ENCODE data around the gene HMGXB4. TPM values are rescaled to one million over a fixed set of nuclear protein-coding genes. Genes with fewer than 3 reads are reported as not detected.

The HMGXB4 gene
- total and polyA plus RNA-seq, 9 donors = 14.8 to 23.9 (median 20.0) TPM

DNA sequence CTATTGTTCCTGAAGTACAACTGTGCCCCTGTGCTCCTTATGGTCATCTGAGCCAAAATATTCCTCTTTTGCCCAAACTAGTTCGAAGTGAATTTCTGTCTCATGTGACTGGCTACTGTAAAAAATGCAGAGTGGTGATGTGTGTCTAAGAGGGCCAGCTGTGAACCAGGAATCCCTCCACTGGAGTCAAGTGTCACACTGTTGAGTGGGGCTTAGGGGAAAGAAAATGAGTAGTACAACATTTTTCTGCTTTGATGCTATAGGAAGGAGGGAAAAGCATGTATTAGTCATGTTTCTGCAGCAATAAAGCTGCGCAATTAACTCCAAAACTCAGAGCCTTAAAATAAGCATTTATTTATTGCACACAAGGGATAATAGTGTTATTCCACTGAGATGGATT, 39.8 kb upstream of the HMGXB4 start:
- no peak overlapping the region for H3K27ac ChIP-seq

DNA sequence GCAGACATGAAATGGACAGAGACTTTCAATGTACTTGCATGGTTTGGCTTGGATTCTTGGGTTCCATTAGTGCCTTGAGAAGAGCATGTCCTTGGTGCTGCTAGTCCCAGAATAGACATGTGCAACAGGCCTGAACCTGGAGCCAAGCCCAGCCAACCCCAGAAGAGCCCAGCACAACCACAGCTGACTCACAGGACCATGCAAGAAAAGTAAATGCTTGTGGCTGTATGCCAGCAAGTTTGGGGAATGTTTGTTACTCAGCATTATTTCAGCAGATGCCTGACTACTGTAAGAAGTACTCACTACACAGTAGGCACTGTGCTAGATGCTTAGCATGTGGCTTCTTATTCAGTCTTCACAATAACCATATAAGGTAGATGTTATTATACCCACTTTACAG, 39.2 kb upstream of the HMGXB4 start:
- H3K36me3 ChIP-seq = no peaks in the 10 kb centered on the region
- DNase-seq = no peak
- TF ChIP-seq, protein P1, sequence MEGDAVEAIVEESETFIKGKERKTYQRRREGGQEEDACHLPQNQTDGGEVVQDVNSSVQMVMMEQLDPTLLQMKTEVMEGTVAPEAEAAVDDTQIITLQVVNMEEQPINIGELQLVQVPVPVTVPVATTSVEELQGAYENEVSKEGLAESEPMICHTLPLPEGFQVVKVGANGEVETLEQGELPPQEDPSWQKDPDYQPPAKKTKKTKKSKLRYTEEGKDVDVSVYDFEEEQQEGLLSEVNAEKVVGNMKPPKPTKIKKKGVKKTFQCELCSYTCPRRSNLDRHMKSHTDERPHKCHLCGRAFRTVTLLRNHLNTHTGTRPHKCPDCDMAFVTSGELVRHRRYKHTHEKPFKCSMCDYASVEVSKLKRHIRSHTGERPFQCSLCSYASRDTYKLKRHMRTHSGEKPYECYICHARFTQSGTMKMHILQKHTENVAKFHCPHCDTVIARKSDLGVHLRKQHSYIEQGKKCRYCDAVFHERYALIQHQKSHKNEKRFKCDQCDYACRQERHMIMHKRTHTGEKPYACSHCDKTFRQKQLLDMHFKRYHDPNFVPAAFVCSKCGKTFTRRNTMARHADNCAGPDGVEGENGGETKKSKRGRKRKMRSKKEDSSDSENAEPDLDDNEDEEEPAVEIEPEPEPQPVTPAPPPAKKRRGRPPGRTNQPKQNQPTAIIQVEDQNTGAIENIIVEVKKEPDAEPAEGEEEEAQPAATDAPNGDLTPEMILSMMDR (IDR thresholded peaks at IDR 0.05) = no peak
- no peak overlapping the region for H3K4me3 ChIP-seq
- H3K27ac ChIP-seq = no peak overlapping the region
- intact Hi-C loops (cut with DNase I) = no loop called here
- H3K27me3 ChIP-seq = no peaks in the 10 kb centered on the region
- H3K4me1 ChIP-seq (ENCODE audit: insufficient read depth) = no peaks in the 10 kb centered on the region
- no peaks in the 10 kb centered on the region for H3K9me3 ChIP-seq

More for the DNA sequence above, 39.8 kb upstream of the HMGXB4 start:
- no peak overlapping the region for H3K4me3 ChIP-seq
- H3K27me3 ChIP-seq = no peaks in the 10 kb centered on the region
- WGBS, 3 donors = 82 to 90% (median 90%) methylated on average over 2 of the region's 2 CpGs
- no peaks in the 10 kb centered on the region for H3K4me1 ChIP-seq (ENCODE audit: insufficient read depth)
- intact Hi-C loops (cut with DNase I) = no loop called here
- no peaks in the 10 kb centered on the region for H3K9me3 ChIP-seq
- H3K36me3 ChIP-seq = no peaks in the 10 kb centered on the region
- TF ChIP-seq POLR2A (IDR thresholded peaks at IDR 0.05) = no peak
- no peak for TF ChIP-seq EP300 (IDR thresholded peaks at IDR 0.05)
- TF ChIP-seq, protein P1 (IDR thresholded peaks at IDR 0.05) = no peak
- no peak for DNase-seq

DNA sequence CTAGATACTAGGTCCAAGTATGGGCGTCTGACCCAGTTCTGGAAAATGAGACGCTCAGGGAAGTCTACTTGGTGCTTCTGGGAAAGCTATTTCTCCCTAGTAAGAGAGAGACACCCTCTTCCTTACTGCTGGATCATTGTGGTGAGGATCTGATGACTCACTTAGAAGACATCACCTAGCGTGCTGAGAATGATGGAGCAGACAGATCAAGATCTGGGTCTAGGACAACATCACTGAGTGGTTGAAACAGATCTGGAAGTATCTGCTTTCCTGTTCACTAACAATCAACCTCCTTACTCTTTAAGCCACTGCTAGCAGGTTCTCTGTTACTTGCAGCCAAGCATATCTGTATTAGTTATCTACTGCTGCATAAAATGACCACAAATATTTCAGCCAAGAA, 38.3 kb upstream of the HMGXB4 start:
- Histone ChIP-seq H3K27me3 (no peaks in the 10 kb centered on the region), H3K36me3 (no peaks in the 10 kb centered on the region), H3K27ac (no peak overlapping the region), H3K4me1 (ENCODE audit: insufficient read depth) (no peaks in the 10 kb centered on the region), H3K4me3 (no peak overlapping the region), H3K9me3 (no peaks in the 10 kb centered on the region)
- no peak for DNase-seq
- intact Hi-C loops (cut with DNase I) = no loop called here
- 69 to 74% (median 69%) methylated on average over 3 of the region's 3 CpGs for WGBS, 3 donors
- TF ChIP-seq, protein P1 (IDR thresholded peaks at IDR 0.05) = no peak
- TF ChIP-seq EP300 (IDR thresholded peaks at IDR 0.05) (no peak), POLR2A (IDR thresholded peaks at IDR 0.05) (no peak)

DNA sequence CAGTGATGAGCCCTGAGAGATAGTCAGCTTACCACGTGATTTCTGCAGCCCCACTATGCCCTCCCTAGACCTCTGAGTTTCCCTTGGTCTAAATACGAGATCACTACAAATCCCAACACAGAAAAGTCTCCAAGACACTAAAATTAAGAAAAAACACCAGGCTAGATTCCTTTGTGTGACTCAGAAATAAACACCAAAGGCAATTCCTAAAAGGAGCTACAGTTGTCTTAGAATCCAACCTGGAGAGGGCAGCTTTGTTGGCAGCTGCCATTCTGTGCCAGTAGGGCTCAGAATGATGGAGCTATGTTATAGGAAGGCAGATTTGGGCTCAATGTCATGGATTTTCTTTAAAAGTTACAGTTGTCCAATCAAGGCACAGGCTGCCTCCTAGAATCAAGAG, 37.1 kb upstream of the HMGXB4 start:
- TF ChIP-seq POLR2A (IDR thresholded peaks at IDR 0.05) = no peak
- TF ChIP-seq EP300 (IDR thresholded peaks at IDR 0.05) = no peak
- TF ChIP-seq, protein P1 (IDR thresholded peaks at IDR 0.05) = no peak
- intact Hi-C loops (cut with DNase I) = no loop called here
- DNase-seq = no peak

DNA sequence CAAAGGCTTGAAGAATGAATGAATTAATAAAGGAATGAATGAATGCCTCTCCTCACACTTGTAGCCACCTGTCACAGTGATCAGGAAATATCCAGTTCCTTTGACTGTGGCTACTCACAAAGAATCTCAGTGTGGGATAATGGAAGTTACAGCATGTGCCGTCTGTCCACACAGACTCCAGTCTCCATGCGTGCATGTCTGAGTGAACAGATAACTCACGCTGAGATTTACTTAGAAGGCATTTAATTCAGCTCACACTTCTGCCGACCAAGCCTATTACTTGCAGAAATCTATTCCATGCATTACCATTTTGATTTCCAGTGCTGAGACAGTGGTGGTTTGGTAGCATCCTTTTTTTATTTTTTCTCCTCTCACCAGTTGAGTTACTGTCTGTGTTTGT, 32.3 kb upstream of the HMGXB4 start:
- Histone ChIP-seq H3K36me3 (no peaks in the 10 kb centered on the region), H3K27ac (no peak overlapping the region), H3K9me3 (no peaks in the 10 kb centered on the region), H3K27me3 (no peaks in the 10 kb centered on the region), H3K4me3 (no peak overlapping the region), H3K4me1 (ENCODE audit: insufficient read depth) (no peaks in the 10 kb centered on the region)
- DNase-seq = no peak
- intact Hi-C loops (cut with DNase I) = no loop called here
- WGBS, 3 donors = 64 to 73% (median 68%) methylated on average over 4 of the region's 4 CpGs
- no peak for TF ChIP-seq POLR2A (IDR thresholded peaks at IDR 0.05)
- TF ChIP-seq, protein P1 (IDR thresholded peaks at IDR 0.05) = no peak
- TF ChIP-seq EP300 (IDR thresholded peaks at IDR 0.05) = no peak

More for the DNA sequence above, 37.1 kb upstream of the HMGXB4 start:
- Histone ChIP-seq H3K4me3 (no peak overlapping the region), H3K9me3 (no peaks in the 10 kb centered on the region), H3K27me3 (no peaks in the 10 kb centered on the region), H3K27ac (no peak overlapping the region), H3K36me3 (no peaks in the 10 kb centered on the region), H3K4me1 (ENCODE audit: insufficient read depth) (no peaks in the 10 kb centered on the region)
- 36 to 50% (median 45%) methylated on average over 2 of the region's 2 CpGs for WGBS, 3 donors
